Bone marrow (tissue), 2 donors: Measurements from ENCODE around the gene ZNF408.
"Not testable (repeated sequence)": the region's sequence is repeated elsewhere in the genome, so short reads cannot be mapped to it uniquely, and the experiment has no call there.

Source experiments
- DNase-seq, 2 donors: peaks; one replicate each; lab custom pipeline; 2025; lab: John Stamatoyannopoulos, UW

ZNF408 gene

DNA sequence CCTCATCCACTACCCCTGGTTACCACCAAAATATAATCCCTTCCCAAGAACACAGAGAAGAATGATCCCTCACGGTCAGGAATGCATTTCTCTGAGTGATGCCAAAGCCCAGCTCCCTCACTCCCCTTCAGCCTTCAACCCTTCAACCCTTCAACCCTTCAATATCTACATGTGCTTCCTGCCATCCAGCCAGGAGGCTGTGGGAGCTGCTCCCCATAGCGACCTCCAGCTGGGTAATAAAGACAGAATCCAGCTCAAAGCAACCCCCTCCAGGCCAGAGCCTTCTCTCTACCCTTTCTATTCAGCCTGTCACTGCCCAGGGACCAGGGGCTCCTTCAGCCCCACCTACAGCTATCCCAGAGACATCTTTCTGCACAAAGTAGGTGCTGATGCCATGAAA is 3.1 kb upstream of the ZNF408 start:
- no peak for DNase-seq

DNA sequence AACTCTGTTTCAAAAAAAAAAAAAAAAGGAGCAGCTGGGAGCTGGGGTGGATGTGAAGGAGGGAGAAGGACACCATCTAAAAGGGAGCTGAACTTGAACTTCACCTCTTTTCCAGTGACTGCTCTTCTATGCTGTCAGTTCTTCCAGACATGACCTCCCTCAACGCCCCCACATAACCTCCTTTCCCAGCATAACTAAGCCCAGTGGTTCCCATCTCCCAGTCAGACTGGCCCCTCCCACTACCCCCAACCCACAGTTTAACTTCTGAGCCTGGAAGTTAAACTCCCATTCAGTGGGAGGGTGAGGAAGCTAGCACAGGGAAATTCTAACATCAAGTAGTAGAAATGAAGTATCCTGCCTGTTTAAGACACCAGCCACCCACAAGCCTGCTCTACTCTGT is 2.2 kb upstream of the ZNF408 start:
- no peak for DNase-seq

DNA sequence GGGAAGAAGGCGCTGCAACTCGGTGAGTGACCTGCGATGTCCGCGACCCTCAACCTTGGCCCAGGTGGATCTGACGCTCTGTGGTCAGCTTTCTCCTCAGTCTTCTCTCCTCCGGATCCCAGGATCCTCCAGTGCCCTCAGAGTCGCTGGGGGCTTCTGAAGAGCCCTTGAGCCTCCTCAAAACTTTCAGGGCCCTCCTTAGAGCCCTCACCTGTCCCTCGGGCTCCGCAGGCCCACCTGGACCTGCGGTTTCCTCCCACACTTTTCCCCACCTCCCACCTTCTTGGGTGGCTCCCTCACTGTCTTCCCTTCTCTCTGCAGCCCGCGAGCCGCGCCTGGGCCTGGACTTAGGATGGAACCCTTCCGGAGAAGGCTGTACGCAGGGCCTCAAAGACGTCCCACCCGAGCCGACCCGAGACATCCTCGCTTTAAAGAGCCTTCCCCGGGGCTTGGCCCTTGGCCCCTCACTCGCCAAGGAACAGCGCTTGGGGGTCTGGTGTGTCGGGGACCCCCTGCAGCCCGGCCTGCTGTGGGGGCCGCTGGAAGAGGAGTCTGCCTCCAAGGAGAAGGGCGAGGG is 335 bp downstream of the ZNF408 start:
- DNase-seq, result no peak

DNA sequence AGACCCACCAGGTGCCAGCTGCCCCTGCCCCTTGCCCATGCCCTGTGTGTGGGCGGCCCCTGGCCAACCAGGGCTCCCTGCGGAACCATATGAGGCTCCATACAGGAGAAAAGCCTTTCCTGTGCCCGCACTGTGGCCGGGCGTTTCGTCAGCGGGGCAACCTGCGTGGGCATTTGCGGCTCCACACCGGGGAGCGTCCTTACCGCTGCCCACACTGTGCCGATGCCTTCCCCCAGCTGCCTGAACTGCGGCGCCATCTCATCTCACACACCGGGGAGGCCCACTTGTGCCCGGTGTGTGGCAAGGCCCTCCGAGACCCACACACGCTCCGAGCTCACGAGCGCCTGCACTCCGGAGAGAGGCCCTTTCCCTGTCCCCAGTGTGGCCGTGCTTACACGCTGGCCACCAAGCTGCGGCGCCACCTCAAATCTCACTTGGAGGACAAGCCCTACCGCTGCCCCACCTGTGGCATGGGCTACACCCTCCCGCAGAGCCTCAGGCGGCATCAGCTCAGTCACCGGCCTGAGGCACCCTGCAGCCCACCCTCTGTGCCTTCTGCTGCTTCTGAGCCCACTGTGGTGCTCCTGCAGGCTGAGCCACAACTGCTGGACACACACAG is 4.3 kb downstream of the ZNF408 start:
- no peak for DNase-seq

DNA sequence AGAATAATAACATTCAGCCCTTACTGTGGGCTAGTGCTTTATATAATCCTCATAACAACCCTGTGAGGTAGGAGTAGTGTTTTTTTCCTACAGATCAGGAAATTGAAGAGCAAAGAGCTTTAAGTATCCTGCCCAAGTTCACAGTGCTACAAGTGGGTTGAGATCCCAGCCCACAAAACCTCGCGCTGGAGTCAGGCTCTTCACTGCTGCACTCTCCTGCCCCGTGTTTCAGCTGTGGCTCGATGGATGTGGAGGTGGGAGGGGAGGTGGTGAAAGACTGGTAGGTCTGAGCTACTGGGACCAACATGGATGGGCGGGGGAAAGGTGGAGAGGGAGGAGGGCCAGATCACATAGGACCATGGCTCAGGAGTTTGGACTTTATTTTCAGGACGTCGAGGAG is 6.1 kb downstream of the ZNF408 start:
- no peak for DNase-seq

DNA sequence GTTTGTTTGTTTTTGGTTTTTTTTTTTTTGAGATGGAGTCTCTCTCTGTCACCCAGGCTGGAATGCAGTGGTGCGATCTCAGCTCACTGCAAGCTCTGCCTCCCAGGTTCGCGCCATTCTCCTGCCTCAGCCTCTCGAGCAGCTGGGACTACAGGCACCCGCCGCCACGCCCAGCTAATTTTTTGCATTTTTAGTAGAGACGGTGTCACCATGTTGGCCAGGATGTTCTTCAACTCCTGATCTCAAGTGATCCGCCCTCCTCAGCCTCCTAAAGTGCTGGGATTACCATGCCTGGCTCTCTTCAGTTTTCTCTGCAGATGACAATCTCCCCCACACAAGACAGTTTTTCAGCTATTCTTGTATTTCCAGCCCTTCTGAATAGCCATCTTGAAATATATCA is 8.5 kb downstream of the ZNF408 start:
- DNase-seq, result not testable (repeated sequence)

DNA sequence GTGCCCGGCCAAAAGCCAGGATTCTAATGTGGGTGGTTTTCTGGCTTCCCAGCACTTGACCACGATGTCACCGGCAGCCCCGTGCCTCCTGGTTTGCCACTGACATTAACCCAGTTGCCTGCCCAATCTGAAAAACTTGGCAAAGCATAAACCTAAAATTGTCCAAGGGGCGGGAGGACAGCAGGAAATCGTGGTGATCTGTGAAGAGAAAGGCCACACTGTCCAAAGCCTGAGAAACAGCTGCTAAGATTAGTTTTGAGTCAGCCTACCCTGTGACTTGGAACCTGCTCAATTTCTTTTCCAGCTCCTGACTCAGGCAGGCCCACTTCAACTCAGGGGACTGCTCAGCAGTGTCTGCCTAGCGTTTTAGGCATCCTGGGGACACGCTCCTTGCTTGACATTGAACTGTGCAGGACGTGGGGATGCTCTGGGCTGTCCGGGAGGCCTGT is 10.0 kb downstream of the ZNF408 start:
- DNase-seq, result no peak

DNA sequence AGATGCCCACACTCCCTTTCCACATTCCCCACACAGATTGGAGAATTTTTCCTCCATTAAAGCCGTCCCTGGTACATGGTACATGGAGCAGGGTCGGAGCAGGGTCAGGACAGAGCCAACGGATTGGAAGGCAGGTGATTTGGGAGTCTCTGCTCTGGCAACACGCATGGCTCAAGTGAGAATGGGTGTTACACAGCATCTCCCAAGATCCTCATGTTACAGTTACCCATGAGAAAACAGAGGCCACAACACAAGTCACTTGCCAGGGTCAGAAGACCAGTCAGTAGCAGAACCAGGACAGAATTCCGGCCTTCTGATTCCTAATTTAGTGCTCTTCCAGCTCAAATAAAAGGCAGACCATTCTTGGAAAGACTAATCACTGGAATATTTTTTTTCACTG is 10.5 kb downstream of the ZNF408 start:
- no peak for DNase-seq

DNA sequence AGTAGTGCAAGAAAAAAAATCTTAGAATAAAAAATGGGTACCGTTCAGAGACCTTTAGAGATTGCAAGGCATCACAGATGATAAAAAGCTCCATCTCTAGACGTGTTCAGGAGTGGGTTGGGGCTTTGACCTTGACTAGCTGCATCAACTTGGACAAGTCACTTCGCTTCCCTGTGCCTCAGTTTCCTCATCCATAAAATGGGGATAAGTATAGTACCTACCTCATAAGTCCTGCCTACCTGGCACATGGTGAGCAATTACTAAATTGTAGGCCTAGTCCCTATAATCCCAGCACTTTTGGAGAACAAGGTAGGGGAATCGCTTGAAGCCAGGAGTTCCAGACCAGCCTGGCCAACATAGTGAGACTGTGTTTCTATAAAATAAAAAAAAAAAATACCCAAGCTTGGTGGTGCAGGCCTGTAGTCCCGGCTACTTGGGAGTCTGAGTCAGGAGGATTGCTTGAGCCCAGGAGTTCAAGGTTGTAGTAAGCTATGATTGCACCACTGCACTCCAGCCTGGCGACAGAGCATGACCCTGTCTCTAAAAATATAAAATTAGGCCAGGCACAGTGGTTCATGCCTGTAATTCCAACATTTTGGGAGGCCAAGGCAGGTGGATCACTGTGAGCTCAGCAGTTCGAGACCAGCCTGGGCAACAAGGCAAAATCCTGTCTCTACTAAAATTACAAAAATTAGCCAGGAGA is 12.2 kb downstream of the ZNF408 start:
- no peak for DNase-seq

DNA sequence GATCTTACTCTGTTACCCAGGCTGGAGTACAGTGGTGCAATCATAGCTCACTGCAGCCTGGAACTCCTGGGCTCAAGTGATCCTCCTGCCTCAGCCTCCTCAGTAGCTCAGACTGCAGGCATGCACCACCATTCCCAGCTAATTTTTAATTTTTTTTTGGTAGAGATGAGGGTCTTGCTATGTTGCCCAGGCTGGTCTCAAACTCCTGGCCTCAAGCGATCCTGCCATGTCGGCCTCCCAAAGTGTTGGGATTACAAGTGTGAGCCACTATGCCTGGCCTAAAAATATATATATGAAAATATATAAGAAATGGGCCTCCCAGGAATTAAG is 17.0 kb downstream of the ZNF408 start:
- not testable (repeated sequence) for DNase-seq

DNA sequence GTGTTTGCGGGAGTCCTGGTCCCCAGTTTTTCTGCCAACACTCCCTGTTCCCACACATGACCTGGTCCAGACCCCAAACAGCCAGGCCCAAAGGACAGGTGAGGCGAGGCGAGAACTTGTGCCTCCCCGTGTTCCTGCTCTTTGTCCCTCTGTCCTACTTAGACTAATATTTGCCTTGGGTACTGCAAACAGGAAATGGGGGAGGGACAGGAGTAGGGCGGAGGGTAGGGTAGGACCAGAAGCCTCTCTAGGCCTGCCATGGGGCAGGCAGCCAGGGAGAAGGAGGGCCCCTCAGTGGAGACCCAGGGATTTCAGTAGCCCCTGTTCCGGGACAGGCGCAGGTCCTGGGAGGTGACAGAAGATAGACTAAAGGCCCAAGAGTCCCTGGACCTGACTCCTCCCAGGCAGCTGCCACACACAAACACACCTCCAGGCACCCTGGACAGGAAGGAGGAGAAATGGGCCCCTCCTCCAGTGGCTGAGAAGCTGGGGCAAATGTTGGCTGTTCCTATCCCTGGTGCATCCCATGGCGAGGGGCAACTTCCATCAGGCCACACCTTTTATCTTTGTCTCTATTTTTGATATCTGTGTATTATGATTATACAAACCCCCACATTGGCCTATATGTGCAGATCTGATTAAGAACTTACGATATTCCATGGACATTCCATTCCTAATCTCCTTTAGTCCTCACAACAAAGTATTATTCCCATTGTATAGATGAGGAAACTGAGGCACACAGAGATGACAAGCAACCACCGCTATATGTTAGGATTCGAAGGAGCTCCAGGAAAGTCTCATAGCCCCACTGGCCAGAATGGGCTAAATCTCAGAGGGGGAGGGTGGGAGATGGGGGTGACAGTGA is 17.6 kb downstream of the ZNF408 start:
- no peak for DNase-seq

DNA sequence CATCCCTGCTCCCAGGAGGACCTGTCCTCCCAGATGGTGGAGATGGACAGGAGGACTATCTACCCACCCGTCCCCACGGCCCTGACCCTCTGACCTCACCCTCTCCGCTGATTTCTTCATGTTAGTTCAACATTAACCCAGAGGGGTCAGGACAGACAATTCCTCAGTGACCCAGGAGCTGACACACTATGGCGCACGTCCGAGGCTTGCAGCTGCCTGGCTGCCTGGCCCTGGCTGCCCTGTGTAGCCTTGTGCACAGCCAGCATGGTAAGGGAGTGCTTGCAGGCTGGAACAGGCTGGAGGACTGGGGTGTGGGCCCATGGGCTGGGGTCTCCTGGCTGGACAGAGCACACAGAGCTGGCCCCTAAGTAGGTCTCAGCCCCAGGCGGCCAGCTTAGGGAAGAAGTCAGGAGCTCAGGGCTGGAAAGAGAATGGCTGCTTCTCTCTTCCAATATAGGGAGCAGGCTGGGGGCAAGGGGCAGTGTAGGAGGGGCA is 18.3 kb downstream of the ZNF408 start, which contains the start of gene F2:
Gene F2 (plus strand): TSS at position 166 of the 495 bp plus-strand sequence. CDS start 23 bp downstream, at position 189.
- no peak for DNase-seq

DNA sequence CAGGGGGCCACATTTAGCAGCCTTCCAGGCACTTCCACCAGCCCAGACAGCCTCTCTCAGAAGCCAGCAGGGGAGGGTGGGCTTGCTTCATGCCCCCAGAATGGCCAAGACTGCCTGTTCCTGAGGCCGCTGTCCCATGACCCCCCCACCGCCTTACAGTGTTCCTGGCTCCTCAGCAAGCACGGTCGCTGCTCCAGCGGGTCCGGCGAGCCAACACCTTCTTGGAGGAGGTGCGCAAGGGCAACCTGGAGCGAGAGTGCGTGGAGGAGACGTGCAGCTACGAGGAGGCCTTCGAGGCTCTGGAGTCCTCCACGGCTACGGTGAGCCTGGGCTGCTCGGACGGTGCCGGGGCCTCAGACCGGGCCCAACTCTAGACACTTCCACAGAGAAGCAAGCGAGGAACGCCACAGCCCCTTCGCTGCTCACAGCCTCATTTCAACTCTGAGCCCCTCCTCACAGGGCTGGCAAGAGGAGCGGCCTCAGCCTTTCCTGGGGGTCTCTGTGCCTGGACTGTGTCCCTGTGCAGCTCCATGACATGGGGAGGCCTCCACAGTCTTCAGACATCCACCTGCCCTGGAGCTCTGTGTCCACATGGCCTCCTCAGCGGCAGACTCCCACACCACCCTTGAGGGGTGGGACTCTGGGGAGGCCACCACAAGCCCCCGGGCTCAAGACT is 18.9 kb downstream of the ZNF408 start:
- DNase-seq, result no peak

DNA sequence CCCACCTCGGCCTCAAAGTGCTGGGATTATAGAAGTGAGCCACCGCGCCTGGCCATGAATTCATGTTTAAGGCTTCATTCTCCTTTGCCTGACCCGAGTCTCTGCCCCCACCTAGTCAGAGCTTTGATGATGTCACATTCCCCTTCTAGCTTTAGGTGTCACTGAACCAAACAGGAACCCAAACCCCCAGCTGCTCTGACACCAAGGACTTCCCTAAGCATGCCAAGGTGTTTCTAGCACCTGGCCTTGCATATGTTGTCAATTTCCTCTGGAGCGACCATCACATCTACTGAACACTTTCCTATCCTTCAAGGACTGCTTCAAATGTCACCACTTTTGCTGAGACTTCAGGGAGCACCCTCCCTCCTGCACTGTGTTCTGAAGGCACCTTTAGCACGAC is 20.5 kb downstream of the ZNF408 start:
- DNase-seq, result no peak

DNA sequence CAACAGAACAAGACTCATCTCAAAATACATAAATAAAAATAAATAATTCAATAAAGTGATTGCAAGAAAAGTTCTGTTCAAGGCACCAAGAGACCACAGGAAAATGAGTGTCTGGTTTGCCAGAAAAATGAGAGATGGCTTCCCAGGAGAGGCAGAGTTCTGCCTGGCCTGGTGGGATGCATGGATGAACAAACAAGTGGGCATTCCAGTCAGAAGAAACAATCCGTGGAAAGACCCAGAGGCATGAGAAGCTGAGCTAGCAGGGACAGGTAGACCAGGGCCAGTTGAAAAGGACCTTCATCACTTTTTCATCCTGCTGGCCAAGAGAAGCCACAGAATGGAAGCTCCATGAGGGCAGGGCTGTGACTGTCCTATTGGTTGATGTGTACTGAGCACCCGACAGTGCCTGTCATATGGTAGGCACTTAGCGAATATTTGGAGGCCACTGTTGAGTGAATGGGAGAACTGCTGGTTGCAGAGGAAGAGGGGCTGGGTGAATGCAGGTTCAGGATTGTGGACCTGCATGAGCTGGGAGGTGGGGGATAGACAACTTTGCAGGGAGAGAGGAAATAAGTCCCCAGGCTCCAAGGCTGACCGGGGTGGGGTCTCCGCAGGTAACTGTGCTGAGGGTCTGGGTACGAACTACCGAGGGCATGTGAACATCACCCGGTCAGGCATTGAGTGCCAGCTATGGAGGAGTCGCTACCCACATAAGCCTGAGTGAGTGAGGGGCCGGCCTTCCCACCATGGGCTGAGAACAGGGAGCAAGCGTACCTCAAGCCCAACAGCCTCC is 21.9 kb downstream of the ZNF408 start:
- DNase-seq, result no peak

DNA sequence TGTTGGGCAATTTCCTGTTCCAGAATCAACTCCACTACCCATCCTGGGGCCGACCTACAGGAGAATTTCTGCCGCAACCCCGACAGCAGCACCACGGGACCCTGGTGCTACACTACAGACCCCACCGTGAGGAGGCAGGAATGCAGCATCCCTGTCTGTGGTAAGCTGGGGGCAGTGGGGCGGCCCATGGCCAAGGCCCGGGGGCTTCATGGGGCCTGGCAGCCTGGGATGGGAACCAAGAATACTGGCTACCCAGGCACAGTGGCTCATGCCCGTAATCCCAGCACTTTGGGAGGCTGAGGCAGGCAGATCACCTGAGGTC is 22.5 kb downstream of the ZNF408 start:
- DNase-seq, result no peak

DNA sequence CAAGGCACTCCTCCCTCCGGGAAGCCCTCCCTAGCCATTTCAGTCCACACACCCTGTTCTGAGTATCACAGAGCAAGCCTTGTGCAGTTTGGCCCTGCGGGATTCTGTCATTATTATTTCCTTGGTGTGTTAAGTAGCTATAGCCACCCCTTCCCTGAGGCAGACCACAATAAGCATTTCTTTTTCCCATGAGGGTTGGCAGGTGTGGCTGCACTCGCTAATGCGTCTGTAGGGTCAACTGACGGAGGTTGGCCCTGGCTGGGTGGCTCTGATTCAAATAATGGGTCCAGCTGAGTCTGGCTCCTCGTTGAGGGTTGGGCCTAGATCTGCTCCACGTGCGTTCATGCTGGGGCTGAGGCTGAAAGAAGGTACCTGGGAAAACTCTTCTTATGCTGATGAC is 23.3 kb downstream of the ZNF408 start:
- no peak for DNase-seq

DNA sequence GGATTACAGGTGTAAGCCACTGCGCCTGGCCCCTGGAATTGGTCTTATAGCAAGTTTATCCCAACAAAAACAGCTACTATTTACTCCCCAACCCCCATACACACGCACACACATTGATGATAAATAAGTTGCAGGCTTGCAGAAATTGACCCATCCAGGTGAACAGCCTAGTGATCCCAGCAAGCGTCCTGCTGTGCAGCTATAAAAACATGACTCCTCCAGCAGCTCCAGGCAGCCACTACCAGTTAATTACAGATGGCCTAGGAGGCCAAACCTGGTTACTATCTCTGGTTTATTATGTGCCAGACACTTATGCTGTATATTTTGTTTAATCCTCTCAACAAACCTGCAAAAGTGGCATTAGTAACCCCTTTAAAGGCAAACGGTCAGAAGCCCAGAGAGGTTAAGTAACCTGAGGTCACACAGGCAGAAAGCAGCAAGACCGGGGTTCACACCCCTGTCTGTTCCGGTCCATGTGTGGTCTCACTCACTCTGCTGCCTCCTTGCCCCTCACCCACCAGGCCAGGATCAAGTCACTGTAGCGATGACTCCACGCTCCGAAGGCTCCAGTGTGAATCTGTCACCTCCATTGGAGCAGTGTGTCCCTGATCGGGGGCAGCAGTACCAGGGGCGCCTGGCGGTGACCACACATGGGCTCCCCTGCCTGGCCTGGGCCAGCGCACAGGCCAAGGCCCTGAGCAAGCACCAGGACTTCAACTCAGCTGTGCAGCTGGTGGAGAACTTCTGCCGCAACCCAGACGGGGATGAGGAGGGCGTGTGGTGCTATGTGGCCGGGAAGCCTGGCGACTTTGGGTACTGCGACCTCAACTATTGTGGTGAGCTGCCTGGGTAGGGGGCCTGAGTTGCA is 24.7 kb downstream of the ZNF408 start:
- no peak for DNase-seq

DNA sequence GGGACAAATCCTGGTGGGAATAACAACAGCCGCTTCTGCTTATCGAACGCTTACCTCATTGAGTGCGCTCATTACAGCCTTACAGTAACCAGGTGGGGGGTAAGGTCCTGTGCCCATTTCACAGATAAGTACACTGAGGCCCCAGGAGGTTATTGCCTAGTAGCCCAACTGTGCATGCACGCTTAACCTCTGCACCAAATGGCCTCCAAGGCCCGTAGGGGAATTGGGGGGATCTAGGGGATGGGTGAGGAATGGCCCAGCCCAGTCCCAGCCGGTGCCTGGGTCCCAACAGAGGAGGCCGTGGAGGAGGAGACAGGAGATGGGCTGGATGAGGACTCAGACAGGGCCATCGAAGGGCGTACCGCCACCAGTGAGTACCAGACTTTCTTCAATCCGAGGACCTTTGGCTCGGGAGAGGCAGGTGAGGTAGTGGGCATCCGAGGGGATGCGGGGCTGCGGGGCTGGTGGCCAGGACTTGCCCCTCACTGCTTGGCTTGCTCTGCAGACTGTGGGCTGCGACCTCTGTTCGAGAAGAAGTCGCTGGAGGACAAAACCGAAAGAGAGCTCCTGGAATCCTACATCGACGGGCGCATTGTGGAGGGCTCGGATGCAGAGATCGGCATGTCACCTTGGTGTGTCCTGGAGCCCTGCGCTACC is 25.5 kb downstream of the ZNF408 start:
- no peak for DNase-seq
